ENCODE measurements around the gene CDHR5.

Gene CDHR5

DNA sequence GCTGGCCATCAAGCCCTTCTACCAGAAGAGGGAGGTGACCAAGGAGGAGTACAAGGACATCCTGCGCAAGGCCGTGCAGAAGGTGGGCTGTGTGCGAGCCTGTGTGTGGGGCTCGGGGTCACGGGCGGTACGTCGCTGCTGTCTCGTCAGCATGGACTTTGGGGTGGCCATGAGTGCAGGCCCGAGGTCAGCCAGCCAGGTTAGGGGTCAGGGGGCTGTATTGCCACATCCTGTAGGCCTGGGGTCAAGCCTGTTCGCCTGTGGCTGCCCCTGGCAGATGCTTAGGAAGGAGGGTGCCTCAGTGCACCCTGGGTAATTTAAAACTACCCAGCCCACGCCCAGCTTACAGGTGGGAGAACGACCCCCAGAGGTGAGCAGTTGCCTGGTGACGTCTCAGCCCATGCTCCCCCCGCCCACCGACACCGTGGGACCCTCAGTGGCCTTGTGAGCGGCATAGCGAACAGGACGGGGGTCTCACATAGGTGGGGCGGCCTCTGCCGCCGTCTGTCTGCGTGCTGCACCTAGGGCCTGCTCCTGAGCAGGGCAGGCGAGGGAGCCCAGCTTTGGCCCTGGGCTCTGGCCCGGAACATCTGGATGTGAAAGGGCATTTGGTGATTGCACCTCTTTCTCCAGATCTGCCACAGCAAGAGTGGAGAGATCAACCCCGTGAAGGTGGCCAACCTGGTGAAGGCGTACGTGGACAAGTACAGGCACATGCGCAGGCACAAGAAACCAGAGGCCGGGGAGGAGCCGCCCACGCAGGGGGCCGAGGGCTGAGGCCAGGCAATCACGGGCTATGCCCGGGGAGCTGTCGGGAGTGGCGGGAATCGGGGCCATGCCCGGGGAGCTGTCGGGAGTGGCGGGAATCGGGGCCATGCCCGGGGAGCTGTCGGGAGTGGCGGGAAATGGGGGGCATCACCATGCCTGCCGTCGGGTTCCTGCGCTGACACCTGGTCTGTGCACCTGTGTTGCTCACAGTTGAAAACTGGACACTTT lies 13.5 kb downstream of the CDHR5 start:
- DNase-seq (ENCODE audit: low read depth in 2 of 3, low spot score in 2 of 3) = no peak

DNA sequence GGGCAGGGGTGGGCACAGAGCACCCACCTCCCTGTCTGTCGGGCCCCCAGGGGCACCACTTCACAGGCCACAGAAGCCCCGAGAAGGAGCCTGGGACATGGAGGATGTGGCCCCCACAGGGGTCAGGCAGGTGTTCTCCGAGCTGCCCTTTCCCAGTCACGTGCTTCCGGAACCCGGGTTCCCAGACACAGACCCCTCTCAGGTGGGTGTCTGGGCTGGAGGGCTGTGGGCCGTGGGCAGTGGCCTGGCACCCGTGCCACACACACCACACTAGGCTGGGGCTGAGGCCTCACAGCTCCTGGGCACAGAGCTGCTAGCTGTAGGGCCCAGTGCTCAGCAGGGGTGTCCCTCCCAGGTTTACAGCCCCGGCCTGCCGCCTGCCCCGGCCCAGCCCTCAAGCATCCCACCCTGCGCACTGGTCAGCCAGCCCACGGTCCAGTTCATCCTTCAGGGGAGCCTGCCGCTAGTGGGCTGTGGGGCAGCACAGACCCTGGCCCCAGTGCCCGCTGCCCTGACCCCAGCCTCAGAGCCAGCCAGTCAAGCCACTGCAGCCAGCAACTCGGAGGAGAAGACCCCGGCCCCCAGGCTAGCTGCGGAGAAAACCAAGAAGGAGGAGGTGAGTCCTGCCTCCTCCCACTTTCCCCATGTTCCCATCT lies 14.5 kb downstream of the CDHR5 start:
- no peak for DNase-seq (ENCODE audit: low read depth in 2 of 3, low spot score in 2 of 3)

DNA sequence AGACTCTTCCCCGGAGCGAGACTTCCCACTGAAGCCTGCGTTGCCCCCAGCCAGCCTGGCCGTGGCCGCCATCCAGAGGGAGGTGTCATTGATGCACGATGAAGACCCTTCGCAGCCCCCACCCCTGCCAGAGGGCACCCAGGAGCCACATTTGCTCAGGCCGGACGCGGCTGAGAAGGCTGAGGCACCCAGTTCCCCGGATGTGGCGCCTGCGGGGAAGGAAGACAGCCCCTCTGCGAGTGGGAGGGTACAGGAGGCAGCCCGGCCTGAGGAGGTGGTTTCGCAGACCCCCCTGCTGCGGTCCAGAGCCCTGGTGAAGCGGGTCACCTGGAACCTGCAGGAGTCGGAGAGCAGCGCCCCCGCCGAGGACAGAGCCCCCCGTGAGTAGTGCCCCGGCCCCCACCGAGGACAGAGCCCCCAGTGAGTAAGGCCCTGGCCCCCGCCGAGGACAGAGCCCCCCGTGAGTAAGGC lies 15.4 kb downstream of the CDHR5 start:
- no peak for DNase-seq (ENCODE audit: low read depth in 2 of 3, low spot score in 2 of 3)

DNA sequence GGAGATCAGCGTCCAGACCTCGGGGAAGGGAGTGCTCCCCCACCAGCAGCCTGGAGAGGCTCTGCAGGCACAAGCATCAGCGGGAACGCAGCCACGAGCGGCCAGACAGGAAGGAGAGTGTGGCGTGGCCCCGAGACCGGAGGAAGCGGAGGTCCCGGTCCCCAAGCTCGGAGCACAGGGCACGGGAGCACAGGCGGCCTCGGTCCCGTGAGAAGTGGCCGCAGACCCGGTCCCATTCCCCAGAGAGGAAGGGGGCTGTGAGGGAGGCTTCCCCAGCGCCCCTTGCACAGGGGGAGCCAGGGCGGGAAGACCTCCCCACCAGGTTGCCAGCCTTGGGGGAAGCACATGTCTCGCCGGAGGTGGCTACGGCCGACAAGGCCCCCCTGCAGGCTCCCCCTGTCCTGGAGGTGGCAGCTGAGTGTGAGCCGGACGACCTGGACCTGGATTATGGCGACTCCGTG lies 15.9 kb downstream of the CDHR5 start:
- DNase-seq (ENCODE audit: low read depth in 2 of 3, low spot score in 2 of 3) = no peak

DNA sequence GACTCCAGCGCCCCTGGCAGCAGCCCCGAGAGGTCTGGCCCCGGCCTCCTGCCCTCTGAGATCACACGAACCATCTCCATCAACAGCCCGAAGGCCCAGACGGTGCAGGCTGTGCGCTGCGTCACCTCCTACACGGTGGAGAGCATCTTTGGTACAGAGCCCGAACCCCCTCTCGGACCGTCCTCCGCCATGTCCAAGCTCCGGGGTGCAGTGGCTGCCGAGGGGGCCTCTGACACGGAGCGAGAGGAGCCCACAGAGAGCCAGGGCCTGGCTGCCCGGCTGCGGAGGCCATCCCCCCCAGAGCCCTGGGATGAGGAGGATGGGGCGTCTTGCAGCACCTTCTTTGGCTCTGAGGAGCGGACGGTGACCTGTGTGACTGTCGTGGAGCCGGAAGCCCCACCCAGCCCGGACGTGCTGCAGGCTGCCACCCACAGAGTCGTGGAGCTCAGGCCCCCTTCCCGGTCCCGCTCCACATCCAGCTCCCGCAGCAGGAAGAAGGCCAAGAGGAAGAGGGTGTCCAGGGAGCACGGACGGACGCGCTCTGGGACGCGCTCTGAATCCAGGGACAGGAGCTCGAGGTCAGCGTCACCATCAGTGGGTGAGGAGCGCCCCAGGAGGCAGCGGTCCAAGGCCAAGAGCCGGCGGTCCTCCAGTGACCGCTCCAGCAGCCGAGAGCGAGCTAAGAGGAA lies 16.6 kb downstream of the CDHR5 start:
- no peak for DNase-seq (ENCODE audit: low read depth in 2 of 3, low spot score in 2 of 3)

DNA sequence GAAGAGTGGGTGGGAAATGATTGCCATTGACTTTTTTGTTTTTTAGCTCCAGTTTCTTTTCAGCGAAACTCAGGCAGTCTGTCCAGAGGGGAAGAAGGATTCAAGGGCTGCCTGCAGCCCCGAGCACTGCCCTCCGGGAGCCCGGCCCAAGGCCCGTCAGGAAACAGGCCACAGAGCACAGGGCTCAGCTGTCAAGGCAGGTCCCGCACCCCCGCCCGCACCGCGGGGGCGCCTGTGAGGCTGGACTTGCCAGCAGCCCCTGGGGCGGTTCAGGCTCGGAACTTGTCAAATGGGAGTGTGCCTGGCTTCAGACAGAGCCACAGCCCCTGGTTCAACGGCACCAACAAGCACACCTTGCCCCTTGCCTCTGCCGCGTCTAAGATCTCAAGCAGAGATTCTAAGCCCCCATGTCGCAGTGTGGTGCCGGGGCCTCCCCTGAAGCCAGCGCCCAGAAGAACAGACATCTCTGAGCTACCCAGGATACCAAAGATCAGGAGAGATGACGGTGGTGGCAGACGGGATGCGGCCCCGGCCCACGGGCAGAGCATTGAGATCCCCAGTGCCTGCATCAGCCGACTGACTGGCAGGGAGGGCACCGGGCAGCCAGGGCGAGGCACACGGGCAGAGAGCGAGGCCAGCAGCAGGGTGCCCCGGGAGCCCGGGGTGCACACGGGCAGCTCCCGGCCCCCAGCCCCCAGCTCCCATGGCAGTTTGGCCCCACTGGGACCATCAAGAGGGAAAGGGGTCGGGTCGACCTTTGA lies 17.6 kb downstream of the CDHR5 start:
- DNase-seq (ENCODE audit: low read depth in 2 of 3, low spot score in 2 of 3) = no peak

DNA sequence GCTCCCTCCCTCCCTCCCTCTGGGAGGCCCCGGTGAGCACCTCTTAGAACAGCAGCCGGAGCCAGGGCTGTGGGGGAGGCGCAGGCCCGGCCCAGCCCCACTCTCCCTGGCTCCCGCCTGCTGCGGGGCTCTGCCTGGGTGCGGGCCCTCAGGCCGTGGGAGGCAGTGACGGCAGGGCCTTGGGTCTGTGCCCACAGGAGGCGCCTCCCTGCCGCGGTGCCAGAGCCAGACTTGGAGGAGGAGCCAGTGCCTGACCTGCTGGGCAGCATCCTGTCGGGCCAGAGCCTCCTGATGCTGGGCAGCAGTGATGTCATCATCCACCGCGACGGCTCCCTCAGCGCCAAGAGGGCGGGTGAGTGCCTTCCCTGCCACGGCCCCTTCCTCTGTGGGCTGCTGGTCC lies 18.5 kb downstream of the CDHR5 start:
- no peak for DNase-seq (ENCODE audit: low read depth in 2 of 3, low spot score in 2 of 3)

DNA sequence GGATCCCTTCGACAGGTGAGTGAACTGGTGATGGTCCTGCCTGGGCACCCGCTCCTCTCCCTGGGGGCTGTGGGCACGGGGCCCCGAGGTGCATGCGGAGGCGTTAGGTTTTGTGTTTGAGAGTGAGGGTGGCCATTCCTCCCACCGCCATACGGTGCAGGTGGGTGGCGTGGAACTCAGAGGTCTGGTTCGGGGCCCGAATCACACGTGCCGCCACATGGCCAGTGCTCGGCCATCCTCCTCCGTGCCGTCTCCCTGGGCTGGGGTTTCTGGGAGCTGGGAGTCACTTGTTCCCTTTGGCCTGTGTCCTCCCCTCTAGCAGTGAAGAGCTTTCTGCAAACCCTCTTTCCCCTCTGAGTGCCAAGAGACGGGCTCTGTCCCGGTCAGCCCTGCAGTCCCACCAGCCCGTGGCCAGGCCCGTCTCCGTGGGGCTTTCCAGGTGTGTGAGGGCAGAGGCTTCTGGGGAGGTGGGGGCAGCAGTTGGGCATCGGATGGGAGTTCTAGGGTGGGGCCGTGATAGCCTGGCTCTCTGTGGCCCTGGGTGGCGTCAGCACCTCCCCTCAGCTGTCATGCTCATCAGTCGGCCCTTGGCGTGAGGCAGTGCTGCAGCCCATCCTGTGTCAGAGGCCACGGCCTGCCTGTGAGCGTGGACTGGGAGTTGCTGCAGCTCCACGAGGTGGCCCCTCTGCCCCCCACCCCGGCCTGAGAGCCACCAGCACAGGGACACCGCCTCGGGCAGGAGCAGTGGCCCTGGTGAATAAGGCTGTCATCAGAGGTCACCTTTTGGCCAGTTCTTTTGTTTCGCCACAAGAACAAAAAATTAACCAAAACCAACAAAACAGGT lies 19.2 kb downstream of the CDHR5 start:
- no peak for DNase-seq (ENCODE audit: low read depth in 2 of 3, low spot score in 2 of 3)

DNA sequence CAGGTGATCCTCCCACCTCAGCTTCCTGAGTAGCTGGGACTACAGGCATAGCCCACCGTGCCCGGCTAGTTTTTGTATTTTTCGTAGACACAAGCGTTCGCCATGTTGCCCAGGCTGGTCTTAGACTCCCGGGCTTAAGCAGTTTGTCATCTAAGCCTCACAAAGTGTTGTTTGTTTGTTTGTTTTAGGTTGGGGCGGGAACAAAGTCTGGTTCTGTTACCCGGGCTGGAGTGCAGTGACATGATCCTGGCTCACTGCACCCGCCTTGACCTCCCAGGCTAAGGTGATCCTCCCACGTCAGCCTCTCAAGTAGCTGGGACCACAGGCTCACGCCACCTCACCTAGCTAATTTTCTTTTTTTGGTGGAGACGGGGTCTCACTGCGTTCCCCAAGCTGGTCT lies 21.6 kb downstream of the CDHR5 start:
- DNase-seq (ENCODE audit: low read depth in 2 of 3, low spot score in 2 of 3) = no peak

DNA sequence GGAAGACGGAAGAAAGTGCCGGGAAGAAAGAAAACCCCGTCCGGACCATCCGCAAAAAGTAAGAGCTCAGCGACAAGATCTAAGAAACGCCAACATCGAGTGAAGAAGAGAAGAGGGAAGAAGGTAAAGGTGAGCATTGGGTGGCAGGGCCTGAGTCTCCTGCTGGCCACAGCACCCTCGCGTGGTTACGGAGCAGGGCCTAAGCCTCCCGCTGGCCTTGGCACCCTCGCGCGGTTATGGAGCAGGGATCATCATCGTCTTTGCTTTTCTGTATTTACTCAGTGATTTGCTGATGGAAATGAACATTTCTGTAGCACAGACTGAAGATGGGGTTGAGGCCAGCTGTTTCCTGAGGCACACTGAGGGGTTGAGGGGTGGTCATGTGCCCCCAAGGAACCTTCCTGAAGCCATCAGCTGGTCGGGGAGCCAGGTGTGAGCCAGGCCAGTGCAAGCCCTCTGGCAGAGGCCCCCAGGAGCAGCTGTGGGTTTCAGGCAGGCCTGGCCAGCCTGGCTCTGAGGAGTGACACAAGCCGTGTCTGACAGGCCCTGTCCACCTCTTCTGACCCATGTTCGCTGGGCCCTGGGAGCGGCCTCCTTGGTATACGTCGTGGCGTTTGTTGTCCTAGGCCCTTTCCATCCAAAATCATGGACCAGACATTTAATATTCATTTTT lies 23.0 kb downstream of the CDHR5 start:
- no peak for DNase-seq (ENCODE audit: low read depth in 2 of 3, low spot score in 2 of 3)

DNA sequence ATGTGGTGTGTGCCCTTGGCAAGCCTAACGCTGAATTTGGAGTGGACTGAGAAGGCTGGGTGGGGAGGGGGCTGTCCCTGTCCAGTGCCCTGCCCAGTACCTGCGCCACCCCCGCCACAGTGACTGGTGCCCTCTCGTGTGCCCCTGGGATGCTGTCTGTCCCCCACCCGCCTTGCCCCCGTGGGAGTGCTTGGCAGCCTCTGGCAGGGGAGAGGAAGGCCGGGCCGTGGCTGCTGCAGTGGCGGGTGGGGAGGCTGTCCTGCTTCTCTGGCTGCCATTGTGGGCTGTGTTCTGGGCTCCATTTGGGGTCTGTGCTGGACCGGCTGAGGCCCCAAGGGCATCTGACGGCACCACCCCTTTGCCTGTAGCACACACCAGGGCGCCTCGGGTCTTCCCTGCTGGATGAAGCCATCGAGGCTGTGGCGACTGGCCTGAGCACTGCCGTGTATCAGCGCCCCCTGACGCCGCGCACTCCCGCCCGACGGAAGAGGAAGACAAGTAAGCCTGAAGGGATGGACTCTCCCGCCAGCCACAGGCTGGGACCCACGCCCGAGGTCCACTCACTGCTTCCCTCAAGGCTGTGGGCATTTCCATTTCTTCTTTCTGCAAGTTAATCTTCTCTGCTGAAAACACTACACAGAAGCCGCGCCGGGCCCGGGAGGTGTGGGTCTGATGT lies 26.6 kb downstream of the CDHR5 start:
- no peak for DNase-seq (ENCODE audit: low read depth in 2 of 3, low spot score in 2 of 3)

DNA sequence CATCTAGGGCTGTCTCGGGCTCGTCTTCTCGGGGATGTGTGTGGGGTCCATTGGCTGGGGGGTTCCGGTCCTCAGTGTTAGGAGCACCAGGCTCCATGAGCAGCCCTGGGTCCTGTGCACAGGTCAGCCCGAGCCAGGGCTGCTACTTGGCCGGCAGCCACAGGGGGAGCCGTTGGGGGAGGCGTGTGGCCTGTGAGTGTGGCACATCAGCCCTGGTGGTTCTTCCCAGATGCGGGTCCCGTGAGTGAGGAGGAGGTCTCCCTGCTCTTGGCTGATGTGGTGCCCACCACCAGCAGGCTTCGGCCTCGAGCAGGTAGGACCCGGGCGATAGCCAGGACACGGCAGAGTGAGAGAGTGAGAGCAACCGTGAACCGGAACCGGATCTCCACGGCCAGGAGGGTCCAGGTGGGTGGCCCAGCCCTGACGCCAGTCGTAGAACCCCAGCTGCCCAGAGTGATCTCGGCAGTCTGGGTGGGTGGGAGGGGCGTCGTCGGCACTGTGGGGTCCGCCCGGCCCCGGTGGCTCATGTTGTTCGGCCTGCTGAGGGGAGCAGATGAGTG lies 27.5 kb downstream of the CDHR5 start:
- no peak for DNase-seq (ENCODE audit: low read depth in 2 of 3, low spot score in 2 of 3)

DNA sequence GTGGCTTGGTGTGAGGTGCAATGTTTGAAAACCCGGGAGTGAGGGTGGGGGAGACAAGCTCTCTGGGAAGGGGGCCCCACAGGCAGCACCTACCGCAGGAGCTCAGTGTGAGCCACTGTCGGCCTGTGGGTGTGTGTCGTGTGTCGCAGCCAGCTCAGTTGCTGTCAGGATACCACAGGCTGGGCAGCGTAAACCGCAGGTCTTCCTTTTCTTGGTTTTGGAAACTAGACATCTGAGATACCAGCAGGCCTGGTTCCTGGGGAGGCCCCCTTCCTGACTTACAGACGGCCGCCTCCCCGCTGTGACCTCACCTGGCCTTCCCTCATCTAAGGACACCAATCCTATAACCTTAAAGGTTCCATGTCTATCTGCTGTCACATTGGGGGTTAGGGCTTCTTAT lies 28.4 kb downstream of the CDHR5 start:
- no peak for DNase-seq (ENCODE audit: low read depth in 2 of 3, low spot score in 2 of 3)

DNA sequence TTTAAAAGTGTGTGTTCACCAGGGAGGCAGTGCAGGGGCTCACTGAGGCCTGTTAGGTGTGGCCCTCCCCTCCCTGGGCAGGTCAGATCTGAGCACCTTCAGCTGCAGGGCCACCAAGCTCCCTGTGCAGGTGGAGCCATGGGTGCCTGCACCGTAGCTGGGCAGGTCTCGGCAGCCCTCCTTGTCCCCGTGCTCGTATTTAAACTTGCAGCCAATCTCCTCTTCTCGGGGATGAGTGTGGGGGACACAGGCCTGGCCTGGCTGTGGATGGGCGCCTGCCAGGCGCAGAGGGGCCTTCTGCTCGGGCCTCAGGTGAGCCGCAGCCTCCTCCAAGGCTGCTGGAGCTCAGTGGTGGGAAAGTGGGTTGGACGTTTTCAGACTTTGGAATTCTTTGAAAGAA lies 29.4 kb downstream of the CDHR5 start:
- DNase-seq (ENCODE audit: low read depth in 2 of 3, low spot score in 2 of 3) = no peak

DNA sequence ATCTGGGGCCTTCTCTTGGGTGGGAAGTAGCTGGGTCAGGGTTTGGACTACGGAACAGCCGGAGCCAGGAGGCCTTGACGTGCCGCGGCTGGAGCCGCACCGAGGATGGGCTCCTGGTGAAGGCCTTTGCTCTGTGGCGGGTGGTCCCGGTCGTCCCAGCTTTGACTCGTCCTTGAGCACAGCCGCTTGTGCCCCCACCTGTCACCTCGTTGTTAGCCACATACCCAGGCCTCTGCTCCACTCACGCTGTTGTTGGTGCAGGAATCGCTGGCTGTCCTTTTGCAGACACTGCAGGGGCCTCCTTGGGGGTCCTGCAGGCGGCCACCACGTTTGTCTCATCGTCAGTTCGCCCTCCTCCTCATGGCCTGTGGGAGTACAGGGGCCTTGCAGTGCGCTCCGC lies 31.4 kb downstream of the CDHR5 start:
- no peak for DNase-seq (ENCODE audit: low read depth in 2 of 3, low spot score in 2 of 3)

DNA sequence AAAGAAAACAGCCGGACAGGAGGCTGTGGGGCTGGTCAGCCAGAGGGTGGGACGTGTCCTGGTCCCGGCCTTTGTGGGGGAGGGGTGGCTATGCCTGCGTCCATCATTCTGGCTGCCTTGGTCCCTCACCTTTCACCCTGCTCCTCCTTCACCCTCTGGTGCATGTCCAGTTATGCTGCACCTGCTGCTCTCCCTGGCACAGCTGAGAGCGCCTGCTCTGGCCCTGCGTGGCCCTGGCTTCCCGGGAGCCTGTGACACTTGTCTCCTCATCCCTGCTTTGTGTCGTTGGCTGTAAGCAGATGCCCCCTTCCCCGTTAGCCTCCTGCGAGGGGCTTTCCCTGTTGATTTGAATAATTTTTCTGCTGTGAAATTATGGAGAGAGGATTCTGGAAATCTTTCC lies 31.8 kb downstream of the CDHR5 start:
- DNase-seq (ENCODE audit: low read depth in 2 of 3, low spot score in 2 of 3) = no peak

DNA sequence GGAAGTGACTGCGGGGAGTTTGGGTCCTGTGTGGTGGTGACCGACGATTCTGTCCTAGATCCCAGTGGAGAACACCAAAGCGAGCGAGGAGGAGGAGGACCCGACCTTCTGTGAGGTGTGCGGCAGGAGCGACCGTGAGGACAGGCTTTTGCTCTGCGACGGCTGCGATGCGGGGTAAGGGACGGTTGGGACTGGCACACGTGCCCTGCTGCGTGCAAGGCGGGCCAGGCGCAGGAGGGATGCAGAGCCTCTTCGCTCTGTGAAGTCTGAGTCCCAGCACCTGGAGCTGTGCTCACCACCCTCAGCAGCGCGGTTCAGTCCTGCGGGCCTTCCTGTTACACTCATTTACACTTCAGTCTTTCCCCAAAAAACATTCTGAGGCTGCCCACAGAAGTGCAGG lies 32.3 kb downstream of the CDHR5 start:
- no peak for DNase-seq (ENCODE audit: low read depth in 2 of 3, low spot score in 2 of 3)

DNA sequence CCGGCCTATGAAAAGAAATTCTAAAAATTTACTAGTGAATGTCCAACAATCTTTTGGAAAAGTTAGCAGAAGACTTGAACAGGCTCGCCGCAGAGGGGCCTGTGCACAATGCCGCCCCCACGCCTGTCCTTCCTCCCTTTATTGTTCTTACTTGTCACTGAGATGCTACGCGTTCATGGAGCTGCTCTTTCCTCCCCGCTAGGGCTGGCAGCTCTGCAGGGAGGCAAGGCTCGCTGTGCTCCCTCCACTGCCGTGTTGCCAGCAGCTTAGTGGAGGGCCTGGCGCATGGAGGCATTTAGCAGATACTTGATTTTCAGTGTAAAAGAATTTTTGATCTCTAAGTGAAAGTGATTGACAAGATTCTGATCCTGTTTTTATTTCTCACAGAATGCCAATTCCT lies 33.8 kb downstream of the CDHR5 start:
- no peak for DNase-seq (ENCODE audit: low read depth in 2 of 3, low spot score in 2 of 3)

DNA sequence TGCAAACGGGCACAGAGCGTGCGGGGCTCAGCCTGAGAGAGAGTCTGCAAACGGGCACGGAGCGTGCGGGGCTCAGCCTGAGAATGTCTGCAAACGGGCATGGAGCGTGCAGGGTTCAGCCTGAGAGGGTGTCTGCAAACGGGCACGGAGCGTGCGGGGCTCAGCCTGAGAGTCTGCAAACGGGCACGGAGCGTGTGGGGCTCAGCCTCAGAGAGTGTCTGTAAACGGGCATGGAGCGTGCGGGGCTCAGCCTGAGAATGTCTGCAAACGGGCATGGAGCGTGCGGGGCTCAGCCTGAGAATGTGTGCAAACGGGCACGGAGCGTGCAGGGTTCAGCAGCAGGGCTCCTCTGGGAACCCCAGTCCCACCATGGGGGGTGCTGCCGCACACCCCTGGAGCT lies 35.0 kb downstream of the CDHR5 start:
- DNase-seq (ENCODE audit: low read depth in 2 of 3, low spot score in 2 of 3) = no peak
